Measurements from ENCODE around the gene RADIL.

The RADIL gene

GRCh38 chr7:4849390-4849789, 34.1 kb downstream of the RADIL start:
- TF ChIP-seq GATA3 (IDR thresholded peaks at IDR 0.05; ENCODE audit: low read depth, low read length): no peak
- peak; percentile 73 for TF ChIP-seq GATA2 (IDR thresholded peaks at IDR 0.05; ENCODE audit: low read depth, low read length)

- TF ChIP-seq GATA3 (IDR thresholded peaks at IDR 0.05; ENCODE audit: low read depth, low read length) (no peak), GATA2 (IDR thresholded peaks at IDR 0.05; ENCODE audit: low read depth, low read length) (peak; percentile 59)
Measured at GRCh38 chr7:4845740-4846142, 37.8 kb downstream of the RADIL start.

- TF ChIP-seq GATA2 (IDR thresholded peaks at IDR 0.05; ENCODE audit: low read depth, low read length): no peak
- no peak for TF ChIP-seq GATA3 (IDR thresholded peaks at IDR 0.05; ENCODE audit: low read depth, low read length)
Measured at GRCh38 chr7:4842319-4843064, 41.0 kb downstream of the RADIL start.

GRCh38 chr7:4841836-4842235, 41.7 kb downstream of the RADIL start:
- no peak for TF ChIP-seq GATA2 (IDR thresholded peaks at IDR 0.05; ENCODE audit: low read depth, low read length)
- no peak for TF ChIP-seq GATA3 (IDR thresholded peaks at IDR 0.05; ENCODE audit: low read depth, low read length)

GRCh38 chr7:4841007-4841784, 42.3 kb downstream of the RADIL start:
- TF ChIP-seq GATA2 (IDR thresholded peaks at IDR 0.05; ENCODE audit: low read depth, low read length) (no peak), GATA3 (IDR thresholded peaks at IDR 0.05; ENCODE audit: low read depth, low read length) (no peak)

- TF ChIP-seq GATA3 (IDR thresholded peaks at IDR 0.05; ENCODE audit: low read depth, low read length) (no peak), GATA2 (IDR thresholded peaks at IDR 0.05; ENCODE audit: low read depth, low read length) (no peak)
Measured at GRCh38 chr7:4840079-4840501, 43.4 kb downstream of the RADIL start.

GRCh38 chr7:4838626-4839334, 44.7 kb downstream of the RADIL start:
- TF ChIP-seq GATA3 (IDR thresholded peaks at IDR 0.05; ENCODE audit: low read depth, low read length): no peak
- no peak for TF ChIP-seq GATA2 (IDR thresholded peaks at IDR 0.05; ENCODE audit: low read depth, low read length)

GRCh38 chr7:4837803-4838625, 45.5 kb downstream of the RADIL start:
- no peak for TF ChIP-seq GATA3 (IDR thresholded peaks at IDR 0.05; ENCODE audit: low read depth, low read length)
- TF ChIP-seq GATA2 (IDR thresholded peaks at IDR 0.05; ENCODE audit: low read depth, low read length): no peak

- TF ChIP-seq GATA3 (IDR thresholded peaks at IDR 0.05; ENCODE audit: low read depth, low read length): no peak
Measured at GRCh38 chr7:4837041-4837802, 46.3 kb downstream of the RADIL start.

GRCh38 chr7:4836206-4836661, 47.3 kb downstream of the RADIL start:
- no peak for TF ChIP-seq GATA3 (IDR thresholded peaks at IDR 0.05; ENCODE audit: low read depth, low read length)
- no peak for TF ChIP-seq GATA2 (IDR thresholded peaks at IDR 0.05; ENCODE audit: low read depth, low read length)

GRCh38 chr7:4835398-4836205, 47.9 kb downstream of the RADIL start:
- TF ChIP-seq GATA3 (IDR thresholded peaks at IDR 0.05; ENCODE audit: low read depth, low read length): no peak

All from SH-SY5Y (cell line).